Fibroblast of the aortic adventitia (primary cell): Measurements from ENCODE around the gene BLOC1S1. TPM values are rescaled to one million over a fixed set of nuclear protein-coding genes. Genes with fewer than 3 reads are reported as not detected.

ENCODE experiments used
- DNase-seq: peaks from one replicate; pipeline ENCODE4 v3.0.0-alpha.2; 2010; ENCODE audit warnings: low read depth
- H3K4me3 ChIP-seq: 2 replicates; pipeline ENCODE4 v1.5.1; 2011; ENCODE audit warnings: low read depth, mild to moderate bottlenecking, control low read depth, low read length, moderate library complexity
- CTCF ChIP-seq: IDR thresholded peaks from 2 replicates; pipeline ENCODE4 v1.5.1; 2011; ENCODE audit warnings: mild to moderate bottlenecking, low read length, control low read depth, inconsistent platforms; ENCODE audit not compliant: insufficient read depth
- total RNA-seq: library from RNA; depleted of rRNA; stranded (reverse); fragments of >200 nt; gene quantifications from 2 replicates; pipeline ENCODE4 v1.2.3, GENCODE V29; 2012; ENCODE audit warnings: low replicate concordance

Gene BLOC1S1
- total RNA-seq, 1 donor: 70.2 TPM

GRCh38 chr12:55694651-55695050, 21.2 kb upstream of the BLOC1S1 start:
- H3K4me3 ChIP-seq: no peak overlapping the region
- no peak for DNase-seq
- no peak for TF ChIP-seq CTCF

- DNase-seq: no peak
- no peak for TF ChIP-seq CTCF
- no peak overlapping the region for H3K4me3 ChIP-seq
Measured at GRCh38 chr12:55695349-55695748, 20.5 kb upstream of the BLOC1S1 start.

- H3K4me3 ChIP-seq: no peak overlapping the region
- TF ChIP-seq CTCF: no peak
- no peak for DNase-seq
Measured at GRCh38 chr12:55696141-55696540, 19.7 kb upstream of the BLOC1S1 start.

- H3K4me3 ChIP-seq: no peak overlapping the region
- DNase-seq: no peak
- TF ChIP-seq CTCF: no peak
Measured at GRCh38 chr12:55696796-55697462, 18.9 kb upstream of the BLOC1S1 start.

- no peak for DNase-seq
- H3K4me3 ChIP-seq: no peak overlapping the region
- TF ChIP-seq CTCF: no peak
Measured at GRCh38 chr12:55697686-55698085, 18.2 kb upstream of the BLOC1S1 start.

- no peak for DNase-seq
- H3K4me3 ChIP-seq: no peak overlapping the region
- no peak for TF ChIP-seq CTCF
Measured at GRCh38 chr12:55698241-55698955, 17.4 kb upstream of the BLOC1S1 start.

- DNase-seq: no peak
- no peak for TF ChIP-seq CTCF
- no peak overlapping the region for H3K4me3 ChIP-seq
Measured at GRCh38 chr12:55698965-55699364, 16.9 kb upstream of the BLOC1S1 start.
